Transverse colon (tissue), 4 donors: ENCODE results near the gene SAP130. TPM values are rescaled to one million over a fixed set of nuclear protein-coding genes. Genes with fewer than 3 reads are reported as not detected.

Experiments used
- DNase-seq: peaks from one replicate; pipeline ENCODE4 v3.0.0-alpha.2; 2019
- H3K27ac ChIP-seq, 4 donors: fragments of 200-600 bp; sonication (generic); 2 replicates each; pipeline ENCODE4 v1.5.1; 2016 to 2018; ENCODE audit warnings: inconsistent platforms in 4 of 4
- H3K27me3 ChIP-seq: fragments of 200-600 bp; sonication (generic); 2 replicates; pipeline ENCODE4 v1.5.1; 2017; ENCODE audit warnings: inconsistent platforms
- H3K36me3 ChIP-seq, 4 donors: fragments of 200-600 bp; sonication (generic); 2 replicates each; pipeline ENCODE4 v1.5.1; 2017 to 2019; ENCODE audit warnings: inconsistent platforms in 4 of 4
- H3K4me1 ChIP-seq, 4 donors: fragments of 200-600 bp; sonication (generic); 2 replicates each; pipeline ENCODE4 v1.5.1; 2017 to 2020; ENCODE audit warnings: inconsistent platforms in 4 of 4
- H3K4me3 ChIP-seq, 4 donors: fragments of 200-600 bp; sonication (generic); 1 replicate in 1 of 4; 2 replicates in 3 of 4; pipeline versions ENCODE4 v1.5.1 to v1.6.1; 2017 to 2019; ENCODE audit warnings: inconsistent platforms in 4 of 4
- H3K9me3 ChIP-seq, 2 donors: fragments of 200-600 bp; sonication (generic); 2 replicates each; pipeline ENCODE4 v1.5.1; 2017 to 2019; ENCODE audit warnings: inconsistent platforms in 2 of 2
- EP300 ChIP-seq: sonication (generic); formaldehyde crosslinking; IDR thresholded peaks from one replicate; pipeline ENCODE4 v1.6.1; 2017; ENCODE audit warnings: antibody characterized with exemption, low read depth
- POLR2A ChIP-seq: fragments of 450-650 bp; IDR thresholded peaks from one replicate; pipeline ENCODE4 v1.6.1; 2016; ENCODE audit warnings: antibody characterized with exemption, mild to moderate bottlenecking, moderate library complexity
- POLR2AphosphoS5 ChIP-seq, 3 donors: sonication (generic); formaldehyde crosslinking; IDR thresholded peaks; one replicate each; pipeline ENCODE4 v1.6.1; 2016; ENCODE audit warnings: antibody characterized with exemption in 3 of 3
- WGBS, 2 donors: methylation state at CpG; one replicate each; pipeline ENCODE4 v1.1.5; 2018; ENCODE audit warnings: low coverage in 1 of 2; 5-methylcytosine and 5-hydroxymethylcytosine counted together
- in situ Hi-C, 4 donors: fragments of 200-750 bp; cut with MboI; loops; one replicate each; pipeline versions ENCODE4 v1.15.0 to v1.15.1; 2017; ENCODE audit warnings: low sequenced_read_pairs in 3 of 4, low pct_ligation_motif_present in 1 of 4, low pct_unique_long_range_greater_than_20kb in 1 of 4
- intact Hi-C: fragments of 100-400 bp; cut with DNase I; formaldehyde crosslinking; loops from one replicate; pipeline ENCODE4 v1.15.1; 2023; ENCODE audit warnings: low total_unique reads
- total RNA-seq, 4 donors: library from RNA; depleted of rRNA; stranded (reverse); fragments of >200 nt; gene quantifications; one replicate each; pipeline ENCODE4 v1.1.0, GENCODE V29; 2016
- TF ChIP-seq, protein P1 (sequence below), 5 experiments: fragments of 200-600 bp in 3 of 5; fragments of 450-650 bp in 2 of 5; sonication (generic) in 3 of 5; IDR thresholded peaks; 1 replicate in 2 of 5; 2 replicates in 3 of 5; pipeline ENCODE4 v1.5.1; 2016 to 2017; ENCODE audit warnings: antibody characterized with exemption in 5 of 5, inconsistent platforms in 3 of 5, mild to moderate bottlenecking in 2 of 5, moderate library complexity in 1 of 5

SAP130 gene
- 10 to 100 TPM in 3 of 4 donors, 1 to 10 TPM in 1; 2.6 to 23.9 (median 13.0) TPM for total RNA-seq

DNA sequence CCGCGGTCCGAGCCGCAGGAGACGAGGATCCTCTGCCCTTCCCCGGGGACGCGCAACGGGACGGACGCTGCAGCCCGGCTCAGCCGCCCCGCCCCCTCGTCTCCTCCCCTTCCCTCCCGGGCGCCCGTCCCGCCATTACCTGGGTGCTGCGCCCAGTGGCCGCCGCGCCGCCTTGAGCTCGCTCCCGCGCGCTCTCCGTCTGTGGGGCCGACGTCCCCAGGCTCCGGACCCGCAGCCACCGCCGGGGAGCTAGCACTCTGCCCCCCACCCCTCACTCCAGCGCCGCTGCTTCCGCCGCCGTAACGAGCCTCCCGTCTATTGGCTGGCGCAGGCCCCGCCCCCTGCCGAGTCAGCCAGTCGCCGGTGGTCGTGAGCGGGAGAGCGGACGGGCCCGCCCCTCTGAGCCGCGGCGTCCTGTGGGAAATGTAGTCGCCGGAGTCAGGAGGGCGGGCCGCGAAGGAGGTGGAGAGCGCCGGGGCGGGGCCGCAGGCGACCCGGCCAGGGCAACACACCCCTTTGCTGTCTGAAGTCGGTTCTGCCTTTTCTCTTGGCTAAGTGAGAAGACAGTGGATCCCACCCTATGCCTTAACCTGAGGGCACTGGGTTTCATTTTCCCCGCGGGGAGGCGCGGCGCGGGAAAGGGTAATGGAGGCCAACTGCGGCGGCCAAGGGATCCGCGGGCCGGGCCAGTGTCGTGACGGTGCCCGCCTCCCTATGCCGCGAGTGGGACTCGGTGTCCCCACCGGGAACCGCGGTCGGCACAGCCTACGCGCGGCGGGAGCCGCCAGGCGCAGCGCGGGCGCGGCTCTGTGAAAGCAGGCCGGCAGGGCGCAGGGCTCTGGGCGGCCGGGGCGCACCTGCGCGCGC lies at the start of gene SAP130:
SAP130 (minus strand) TSS at position 259 of the 867 bp plus-strand sequence. CDS start 1,767 bp downstream, outside the sequence.
- Histone ChIP-seq H3K4me3 (peak within 1 kb of the TSS; percentile 83 to 100 (median 90)), H3K27me3 (no peaks in the 10 kb centered on the region), H3K4me1 (peaks cover 5 to 19% (median 16%) of the 10 kb centered on the region in 4 donors), H3K9me3 (no peaks in the 10 kb centered on the region), H3K36me3 (no peaks in the 10 kb centered on the region), H3K27ac (peak within 1 kb of the TSS; percentile 95 to 99 (median 98))
- DNase-seq: peak; percentile 99
- intact Hi-C loops (loop anchor here (5.0 kb wide), 1 partner anchor 64 kb away; the partner anchor contains the start of gene UGGT1), in situ Hi-C loops (no loop called here)
- WGBS, 2 donors: 1% methylated on average over 78 of the region's 106 CpGs; no CpG with 5 or more reads in 1 of the 2 donors
- TF ChIP-seq POLR2A: peak; percentile 80
- peak; percentile 61 to 85 (median 84) for TF ChIP-seq POLR2AphosphoS5 (IDR thresholded peaks at IDR 0.05)
- TF ChIP-seq, protein P1, sequence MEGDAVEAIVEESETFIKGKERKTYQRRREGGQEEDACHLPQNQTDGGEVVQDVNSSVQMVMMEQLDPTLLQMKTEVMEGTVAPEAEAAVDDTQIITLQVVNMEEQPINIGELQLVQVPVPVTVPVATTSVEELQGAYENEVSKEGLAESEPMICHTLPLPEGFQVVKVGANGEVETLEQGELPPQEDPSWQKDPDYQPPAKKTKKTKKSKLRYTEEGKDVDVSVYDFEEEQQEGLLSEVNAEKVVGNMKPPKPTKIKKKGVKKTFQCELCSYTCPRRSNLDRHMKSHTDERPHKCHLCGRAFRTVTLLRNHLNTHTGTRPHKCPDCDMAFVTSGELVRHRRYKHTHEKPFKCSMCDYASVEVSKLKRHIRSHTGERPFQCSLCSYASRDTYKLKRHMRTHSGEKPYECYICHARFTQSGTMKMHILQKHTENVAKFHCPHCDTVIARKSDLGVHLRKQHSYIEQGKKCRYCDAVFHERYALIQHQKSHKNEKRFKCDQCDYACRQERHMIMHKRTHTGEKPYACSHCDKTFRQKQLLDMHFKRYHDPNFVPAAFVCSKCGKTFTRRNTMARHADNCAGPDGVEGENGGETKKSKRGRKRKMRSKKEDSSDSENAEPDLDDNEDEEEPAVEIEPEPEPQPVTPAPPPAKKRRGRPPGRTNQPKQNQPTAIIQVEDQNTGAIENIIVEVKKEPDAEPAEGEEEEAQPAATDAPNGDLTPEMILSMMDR (IDR thresholded peaks at IDR 0.05): peak in 2 of 5 experiments; percentile 9 to 13
- TF ChIP-seq EP300: no peak

DNA sequence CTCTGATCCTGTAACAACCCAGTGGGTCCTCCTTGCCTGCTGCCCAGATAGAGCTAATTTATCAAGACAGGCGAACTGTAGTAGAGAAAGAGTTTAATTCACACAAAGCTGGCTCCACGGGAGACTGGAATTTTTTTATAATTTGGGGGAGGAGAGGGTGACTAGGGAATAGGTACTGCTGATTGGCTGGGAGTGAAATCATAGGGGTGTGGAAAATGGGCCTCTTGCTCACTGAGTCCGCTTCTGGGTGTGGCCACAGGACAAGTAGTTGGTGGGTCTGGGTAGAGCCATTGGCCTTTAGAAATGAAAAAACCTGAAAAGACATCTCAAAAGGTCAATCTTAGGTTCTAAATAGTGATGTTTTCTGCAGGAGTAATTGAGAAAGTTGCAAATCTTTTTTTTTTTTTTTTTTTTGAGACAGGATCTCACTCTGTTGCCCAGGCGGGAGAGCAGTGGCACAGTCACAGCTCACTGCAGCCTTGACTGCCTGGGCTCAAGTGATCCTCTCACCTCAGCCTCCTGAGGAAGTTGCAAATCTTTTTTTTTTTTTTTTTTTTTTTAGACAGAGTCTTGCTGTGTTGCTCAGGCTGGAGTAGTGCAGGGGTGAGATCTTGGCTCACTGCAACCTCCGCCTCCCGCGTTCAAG lies 48.7 kb upstream of the SAP130 start:
- in situ Hi-C loops: no loop called here
- 88 to 92% methylated on average over 7 of the region's 7 CpGs for WGBS, 2 donors
- no peaks in the 10 kb centered on the region for H3K4me1 ChIP-seq

DNA sequence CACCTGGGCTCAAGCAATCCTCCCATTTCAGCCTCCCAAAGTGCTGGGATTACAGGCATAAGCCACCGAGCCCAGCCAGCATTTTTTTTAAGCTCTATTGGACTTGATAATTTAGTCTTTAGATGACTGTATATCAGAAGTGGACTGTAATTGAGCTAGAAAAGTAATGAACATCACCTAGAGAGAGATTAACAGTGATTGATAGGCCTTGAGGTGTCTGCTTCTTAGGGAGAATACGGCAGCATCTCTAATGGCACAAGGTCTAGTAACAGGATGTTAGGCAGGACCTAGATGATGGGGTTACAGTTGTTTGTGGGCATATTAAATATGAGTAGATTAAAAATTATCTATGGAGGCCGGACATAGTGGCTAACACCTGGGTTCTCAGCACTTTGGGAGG lies 45.4 kb upstream of the SAP130 start:
- H3K4me1 ChIP-seq: no peaks in the 10 kb centered on the region
- DNase-seq: no peak
- in situ Hi-C loops (no loop called here), intact Hi-C loops (no loop called here)
- H3K27me3 ChIP-seq: no peaks in the 10 kb centered on the region
- WGBS, 2 donors: 83 to 88% methylated on average over 1 to 3 of the region's 3 CpGs
- H3K9me3 ChIP-seq: no peaks in the 10 kb centered on the region
- no peak for TF ChIP-seq POLR2A
- TF ChIP-seq EP300: no peak
- no peak for TF ChIP-seq POLR2AphosphoS5 (IDR thresholded peaks at IDR 0.05)
- TF ChIP-seq, protein P1 (IDR thresholded peaks at IDR 0.05): no peak
- H3K36me3 ChIP-seq: no peaks in the 10 kb centered on the region
- no peak overlapping the region for H3K4me3 ChIP-seq
- H3K27ac ChIP-seq: no peak overlapping the region

More for the DNA sequence above, 48.7 kb upstream of the SAP130 start:
- Histone ChIP-seq H3K27me3 (no peaks in the 10 kb centered on the region), H3K36me3 (no peaks in the 10 kb centered on the region), H3K9me3 (no peaks in the 10 kb centered on the region), H3K27ac (no peak overlapping the region), H3K4me3 (no peak overlapping the region)
- TF ChIP-seq POLR2A: no peak
- TF ChIP-seq, protein P1 (IDR thresholded peaks at IDR 0.05): no peak
- no peak for TF ChIP-seq POLR2AphosphoS5 (IDR thresholded peaks at IDR 0.05)
- no peak for TF ChIP-seq EP300
- no peak for DNase-seq
- intact Hi-C loops: no loop called here

DNA sequence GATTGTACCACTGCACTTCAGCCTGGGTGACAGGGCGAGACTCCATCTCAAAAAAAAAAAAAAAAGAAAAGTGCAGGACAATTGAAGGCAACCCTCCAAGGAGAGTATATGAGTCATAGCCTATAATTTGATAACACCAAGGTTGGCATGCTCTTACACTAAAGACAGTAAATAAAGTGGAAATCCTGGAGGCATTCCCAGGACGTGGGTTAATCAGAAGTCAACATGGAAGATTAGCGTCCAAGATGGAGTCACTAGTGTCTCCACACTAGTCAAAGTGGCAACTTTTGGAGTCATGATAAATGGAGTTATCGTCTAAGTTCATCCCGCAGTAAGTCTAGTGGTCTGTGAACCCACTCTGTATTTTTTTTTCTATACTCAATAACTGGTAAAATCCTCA lies 41.9 kb upstream of the SAP130 start:
- in situ Hi-C loops: no loop called here
- H3K27me3 ChIP-seq: no peaks in the 10 kb centered on the region
- TF ChIP-seq POLR2A: no peak

More for the DNA sequence above, 41.9 kb upstream of the SAP130 start:
- no peak for DNase-seq
- Histone ChIP-seq H3K9me3 (no peaks in the 10 kb centered on the region), H3K4me1 (no peaks in the 10 kb centered on the region), H3K27ac (no peak overlapping the region), H3K36me3 (no peaks in the 10 kb centered on the region), H3K4me3 (no peak overlapping the region)
- intact Hi-C loops: no loop called here
- WGBS, 2 donors: 57 to 59% methylated on average over 1 to 5 of the region's 5 CpGs
